ENCODE results near the gene LRP1B. TPM values are rescaled to one million over a fixed set of nuclear protein-coding genes. Genes with fewer than 3 reads are reported as not detected.
"Not testable (repeated sequence)": the region's sequence is repeated elsewhere in the genome, so short reads cannot be mapped to it uniquely, and the experiment has no call there.

The LRP1B gene
- total RNA-seq, 4 donors from 2014 or later = 37.1 to 82.7 (median 50.9) TPM

DNA sequence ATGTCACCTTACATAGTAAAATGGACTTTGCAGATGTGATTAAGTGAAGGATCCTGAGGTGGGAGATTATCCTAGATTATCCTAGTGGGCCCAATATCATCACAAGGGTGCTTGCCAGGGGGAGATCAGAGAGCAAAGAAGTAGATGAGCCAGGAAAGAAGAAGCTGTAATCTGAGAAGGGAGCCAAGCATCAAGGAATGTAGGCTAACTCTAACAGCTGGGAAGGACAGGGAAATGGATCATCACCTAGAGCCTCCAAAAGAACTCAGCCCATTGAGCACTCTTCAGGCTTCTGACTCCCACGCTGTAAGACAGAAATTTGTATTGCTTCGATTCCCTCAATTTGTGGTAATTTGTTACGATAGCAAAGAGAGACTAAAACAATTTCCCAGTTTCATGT lies 309.9 kb downstream of the LRP1B start:
- WGBS, 2 donors = 86 to 90% methylated on average over 3 of the region's 3 CpGs

DNA sequence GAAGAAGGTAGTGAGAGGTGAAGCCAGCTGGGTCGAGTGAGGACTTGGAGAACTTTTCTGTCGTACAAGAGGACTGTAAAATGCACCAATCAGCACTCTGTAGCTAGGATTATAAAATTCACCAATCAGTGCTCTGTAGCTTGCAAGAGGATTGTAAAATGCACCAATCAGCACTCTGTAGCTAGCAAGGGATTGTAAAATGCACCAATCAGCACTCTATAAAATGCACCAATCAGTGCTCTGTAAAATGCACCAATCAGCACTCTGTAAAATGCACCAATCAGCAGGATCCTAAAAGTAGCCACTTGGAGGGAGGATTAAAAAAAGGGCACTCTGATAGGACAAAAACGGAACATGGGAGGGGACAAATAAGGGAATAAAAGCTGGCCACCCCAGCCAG lies 315.5 kb downstream of the LRP1B start:
- H3K27me3 ChIP-seq; DNase-seq; intact Hi-C loops (cut with DNase I); H3K4me3 ChIP-seq (replicated peaks in 1 of 3); H3K9me3 ChIP-seq; H3K36me3 ChIP-seq; H3K4me1 ChIP-seq; H3K27ac ChIP-seq: not testable (repeated sequence)
- 82% methylated on average over 3 of the region's 3 CpGs for whole genome bisulfite sequencing, 2 donors

More for the DNA sequence above, 309.9 kb downstream of the LRP1B start:
- Histone ChIP-seq H3K36me3 (no peaks in the 10 kb centered on the region), H3K9me3 (no peaks in the 10 kb centered on the region), H3K4me1 (no peaks in the 10 kb centered on the region), H3K4me3 (replicated peaks in 1 of 3) (no peak overlapping the region), H3K27me3 (no peaks in the 10 kb centered on the region), H3K27ac (no peak overlapping the region)
- intact Hi-C loops (cut with DNase I) = no loop called here
- no peak for DNase-seq
- TF ChIP-seq CTCF (IDR thresholded peaks at IDR 0.05) (no peak), POLR2A (IDR thresholded peaks at IDR 0.05) (no peak)

DNA sequence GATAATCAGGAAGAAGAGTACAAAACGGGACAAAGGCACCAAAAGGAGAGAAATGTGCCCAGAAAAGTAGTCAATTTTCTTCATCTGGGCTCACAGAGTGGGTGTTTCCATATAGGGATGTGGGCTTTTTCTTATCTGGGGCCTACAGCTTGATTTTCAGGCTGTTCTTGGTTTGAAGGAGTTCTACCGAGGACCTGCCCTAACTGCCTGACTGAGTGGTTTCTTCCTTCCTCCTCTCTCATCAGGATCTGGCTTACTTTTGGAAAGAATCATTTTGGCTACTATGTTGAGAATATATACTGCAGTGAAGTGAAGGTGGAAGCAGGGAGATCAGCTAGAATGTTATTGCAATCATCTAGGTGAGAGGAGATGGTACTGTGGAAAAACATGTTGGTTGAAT lies 316.7 kb downstream of the LRP1B start:
- Histone ChIP-seq H3K9me3 (no peaks in the 10 kb centered on the region), H3K36me3 (no peaks in the 10 kb centered on the region), H3K4me3 (replicated peaks in 1 of 3) (no peak overlapping the region), H3K4me1 (no peaks in the 10 kb centered on the region), H3K27me3 (no peaks in the 10 kb centered on the region), H3K27ac (no peak overlapping the region)
- intact Hi-C loops (cut with DNase I) = no loop called here
- WGBS, 2 donors = 78 to 81% methylated on average over 2 of the region's 2 CpGs
- no peak for DNase-seq
- TF ChIP-seq POLR2A (IDR thresholded peaks at IDR 0.05) (no peak), CTCF (IDR thresholded peaks at IDR 0.05) (no peak)

DNA sequence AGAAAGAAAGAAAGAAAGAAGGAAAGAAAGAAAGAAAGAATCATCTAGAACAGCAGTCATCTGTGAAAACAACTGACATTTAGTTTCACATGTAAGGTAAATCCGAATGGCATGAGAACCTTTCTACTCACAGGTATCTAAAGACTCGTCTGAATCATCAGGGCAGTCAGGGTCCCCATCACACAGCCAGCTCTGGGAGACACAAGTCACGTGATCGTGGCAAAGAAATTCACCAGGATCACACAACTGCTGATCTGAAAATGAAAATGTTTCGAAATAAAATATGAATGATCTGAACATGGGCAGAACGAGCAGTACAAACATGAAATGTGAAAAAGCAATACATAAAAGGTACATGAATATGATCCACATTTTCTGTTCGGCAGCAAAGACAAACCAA lies 320.7 kb downstream of the LRP1B start:
- Histone ChIP-seq H3K4me3 (replicated peaks in 1 of 3) (no peak overlapping the region), H3K36me3 (no peaks in the 10 kb centered on the region), H3K27ac (no peak overlapping the region), H3K27me3 (no peaks in the 10 kb centered on the region), H3K4me1 (peaks cover 0 to 3% of the 10 kb centered on the region in 2 donors), H3K9me3 (no peaks in the 10 kb centered on the region)
- 85 to 86% methylated on average over 7 of the region's 7 CpGs for WGBS, 2 donors
- TF ChIP-seq CTCF (IDR thresholded peaks at IDR 0.05) (no peak), POLR2A (IDR thresholded peaks at IDR 0.05) (no peak)
- intact Hi-C loops (cut with DNase I) = no loop called here
- no peak for DNase-seq

GRCh38 chr2:141806090-141806489 lies 324.7 kb downstream of the LRP1B start:
- Histone ChIP-seq H3K27ac (no peak overlapping the region), H3K9me3 (no peaks in the 10 kb centered on the region), H3K36me3 (no peaks in the 10 kb centered on the region), H3K27me3 (no peaks in the 10 kb centered on the region), H3K4me1 (peaks cover 0 to 3% of the 10 kb centered on the region in 2 donors), H3K4me3 (replicated peaks in 1 of 3) (no peak overlapping the region)
- WGBS, 2 donors = 19 to 25% methylated on average over 1 of the region's 1 CpG
- DNase-seq = no peak
- intact Hi-C loops (cut with DNase I) = no loop called here
- TF ChIP-seq POLR2A (IDR thresholded peaks at IDR 0.05) (no peak), CTCF (IDR thresholded peaks at IDR 0.05) (no peak)

GRCh38 chr2:141805302-141805701 lies 325.5 kb downstream of the LRP1B start:
- Histone ChIP-seq H3K4me1 (peaks cover 0 to 3% of the 10 kb centered on the region in 2 donors), H3K9me3 (no peaks in the 10 kb centered on the region), H3K36me3 (no peaks in the 10 kb centered on the region), H3K4me3 (replicated peaks in 1 of 3) (no peak overlapping the region), H3K27me3 (no peaks in the 10 kb centered on the region), H3K27ac (no peak overlapping the region)
- DNase-seq = no peak
- TF ChIP-seq POLR2A (IDR thresholded peaks at IDR 0.05) = no peak
- TF ChIP-seq CTCF (IDR thresholded peaks at IDR 0.05) = no peak
- intact Hi-C loops (cut with DNase I) = no loop called here
- 90 to 91% methylated on average over 3 of the region's 3 CpGs for WGBS, 2 donors

Data from thyroid gland (tissue), 4 donors.